Muscle of leg (tissue), 11 donors: ENCODE results near the gene STK32C. TPM values are rescaled to one million over a fixed set of nuclear protein-coding genes. Genes with fewer than 3 reads are reported as not detected.
"Not testable (repeated sequence)": the region's sequence is repeated elsewhere in the genome, so short reads cannot be mapped to it uniquely, and the experiment has no call there.

Experiments
- DNase-seq: peaks from one replicate; pipeline ENCODE4 v3.0.0; 2013
- H3K27ac ChIP-seq: one replicate; pipeline ENCODE4 v1.5.1; 2013; ENCODE audit warnings: mild to moderate bottlenecking, low read length, control low read depth
- H3K27me3 ChIP-seq: one replicate; pipeline ENCODE4 v1.6.1; 2013; ENCODE audit warnings: low read length; ENCODE audit not compliant: control insufficient read depth, insufficient read depth
- H3K36me3 ChIP-seq: one replicate; pipeline ENCODE4 v1.6.1; 2013; ENCODE audit warnings: low read length; ENCODE audit not compliant: control insufficient read depth, insufficient read depth
- H3K4me1 ChIP-seq: one replicate; pipeline ENCODE4 v1.6.1; 2013; ENCODE audit warnings: low read length; ENCODE audit not compliant: control insufficient read depth, insufficient read depth
- H3K4me3 ChIP-seq: one replicate; pipeline ENCODE4 v1.5.1; 2013; ENCODE audit warnings: low read length, control low read depth
- H3K9me3 ChIP-seq: replicated peaks from 2 replicates; pipeline ENCODE4 v1.6.1; 2013; ENCODE audit warnings: low read depth, low read length; ENCODE audit not compliant: control insufficient read depth
- WGBS: methylation state at CpG from one replicate; pipeline ENCODE4 v1.1.5; 2013; ENCODE audit warnings: missing lambda C conversion rate; ENCODE audit not compliant: insufficient coverage; 5-methylcytosine and 5-hydroxymethylcytosine counted together
- polyA plus RNA-seq, 8 donors: library from polyadenylated mRNA; unstranded; fragments of 120-200 nt; gene quantifications; one replicate each; pipeline versions ENCODE4 v1.2.1 to v1.2.3, GENCODE V29; 2013; ENCODE audit warnings: inconsistent platforms in 1 of 8, low replicate concordance in 1 of 8; ENCODE audit not compliant: insufficient read length in 8 of 8, insufficient read depth in 1 of 8
- total RNA-seq: library from RNA; stranded (reverse); fragments of 120-200 nt; gene quantifications from one replicate; pipeline ENCODE4 v1.2.4, GENCODE V29; 2013

The STK32C gene
- total and polyA plus RNA-seq, 9 donors, result 9.4 to 14.7 (median 12.0) TPM

DNA sequence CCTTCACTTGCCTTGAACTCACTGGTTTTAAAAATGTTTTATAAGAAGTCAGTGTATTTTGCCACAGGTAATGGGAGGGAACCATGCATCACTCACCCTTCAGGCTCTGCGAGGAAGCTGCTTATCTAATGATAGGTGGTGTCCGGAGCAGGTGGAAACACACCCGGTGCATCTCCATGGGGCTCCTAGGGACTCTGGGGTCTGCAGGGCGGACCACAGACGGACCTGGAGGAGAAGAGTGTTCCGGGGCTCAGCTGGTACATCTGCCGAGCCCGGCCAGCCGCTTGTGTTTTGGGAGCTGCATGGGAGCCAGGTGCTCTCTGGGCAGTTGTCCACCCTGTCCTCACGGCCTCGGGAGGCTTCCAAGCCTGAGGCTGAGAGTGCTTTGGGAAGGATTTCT is 31.5 kb upstream of the STK32C start:
- Histone ChIP-seq H3K4me3 (no peak overlapping the region), H3K36me3 (peaks cover 15% of the 10 kb centered on the region), H3K27ac (no peak overlapping the region), H3K27me3 (no peaks in the 10 kb centered on the region), H3K9me3 (no peaks in the 10 kb centered on the region), H3K4me1 (peaks cover 3% of the 10 kb centered on the region)
- DNase-seq, result no peak
- WGBS, result 91% methylated on average over 10 of the region's 11 CpGs

DNA sequence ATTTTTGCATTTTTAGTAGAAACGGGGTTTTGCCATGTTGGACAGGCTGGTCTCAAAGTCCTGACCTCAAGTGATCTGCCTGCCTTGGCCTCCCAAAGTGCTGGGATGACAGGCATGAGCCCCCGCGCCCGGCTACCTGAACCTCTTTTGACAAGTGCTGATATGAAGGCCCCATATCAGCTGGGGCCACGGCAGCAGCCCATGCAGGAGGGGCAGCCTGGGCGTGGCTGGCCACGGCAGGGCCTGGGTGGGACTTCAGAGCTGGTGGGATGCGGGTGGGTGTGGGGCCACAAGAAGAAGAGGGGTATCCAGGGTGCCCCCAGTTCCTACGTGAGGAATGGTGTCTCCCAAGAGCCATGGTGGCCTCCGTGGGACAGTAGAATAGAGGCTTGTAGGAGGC is 31.1 kb upstream of the STK32C start:
- H3K4me3 ChIP-seq, result no peak overlapping the region
- H3K9me3 ChIP-seq, result no peaks in the 10 kb centered on the region
- no peaks in the 10 kb centered on the region for H3K27me3 ChIP-seq
- 89% methylated on average over 10 of the region's 10 CpGs for WGBS
- H3K4me1 ChIP-seq, result peaks cover 3% of the 10 kb centered on the region
- no peak overlapping the region for H3K27ac ChIP-seq
- H3K36me3 ChIP-seq, result peaks cover 17% of the 10 kb centered on the region
- DNase-seq, result no peak

DNA sequence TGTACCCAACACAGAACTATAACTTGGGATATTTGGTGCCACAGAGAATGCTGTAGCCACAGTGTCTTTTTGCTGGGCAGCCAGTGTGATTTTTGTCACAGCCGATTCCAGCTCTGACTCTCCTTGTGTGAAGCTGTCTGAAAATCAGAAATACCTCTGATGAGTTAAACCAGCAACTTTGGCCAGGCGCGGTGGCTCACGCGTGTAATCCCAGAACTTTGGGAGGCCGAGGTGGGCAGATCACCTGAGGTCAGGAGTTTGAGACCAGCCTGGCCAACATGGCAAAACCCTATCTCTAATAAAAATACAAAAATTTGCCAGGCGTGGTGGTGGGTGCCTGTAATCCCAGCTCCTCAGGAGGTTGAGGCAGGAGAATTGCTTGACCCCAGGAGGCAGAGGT is 30.1 kb upstream of the STK32C start:
- not testable (repeated sequence) for H3K27ac ChIP-seq, H3K27me3 ChIP-seq, H3K9me3 ChIP-seq, H3K4me3 ChIP-seq, H3K4me1 ChIP-seq, DNase-seq
- peaks cover 19% of the 10 kb centered on the region for H3K36me3 ChIP-seq
- 97% methylated on average over 4 of the region's 7 CpGs for WGBS

DNA sequence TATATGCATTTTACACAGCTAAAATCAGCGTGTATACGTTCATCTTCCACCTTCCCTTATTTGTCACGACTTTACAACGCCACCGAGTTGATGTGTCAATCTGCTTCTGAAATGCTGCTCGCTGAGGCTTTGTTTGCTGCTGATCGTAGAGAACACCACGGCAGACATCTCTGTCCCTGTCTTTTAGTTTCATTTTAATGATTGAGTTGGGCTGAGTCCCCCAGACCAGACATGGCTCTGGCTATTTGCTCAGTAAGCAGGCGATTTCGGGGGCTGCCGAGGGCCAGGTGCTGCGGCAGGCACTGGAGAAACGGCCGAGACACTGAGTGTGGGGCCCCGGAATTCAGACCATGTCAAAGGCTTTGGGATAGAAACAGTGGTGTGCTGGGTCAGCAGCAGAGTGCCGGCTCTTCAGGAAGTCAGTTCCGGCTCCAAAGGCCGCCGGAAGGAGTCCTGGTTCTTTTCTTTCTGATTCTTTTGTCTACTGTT is 29.2 kb upstream of the STK32C start:
- DNase-seq, result no peak
- Histone ChIP-seq H3K36me3 (peaks cover 19% of the 10 kb centered on the region), H3K27me3 (no peaks in the 10 kb centered on the region), H3K9me3 (no peaks in the 10 kb centered on the region), H3K4me1 (peaks cover 11% of the 10 kb centered on the region), H3K27ac (peak overlapping the region; percentile 74), H3K4me3 (peak overlapping the region; percentile 28)
- WGBS, result 63% methylated on average over 15 of the region's 19 CpGs

DNA sequence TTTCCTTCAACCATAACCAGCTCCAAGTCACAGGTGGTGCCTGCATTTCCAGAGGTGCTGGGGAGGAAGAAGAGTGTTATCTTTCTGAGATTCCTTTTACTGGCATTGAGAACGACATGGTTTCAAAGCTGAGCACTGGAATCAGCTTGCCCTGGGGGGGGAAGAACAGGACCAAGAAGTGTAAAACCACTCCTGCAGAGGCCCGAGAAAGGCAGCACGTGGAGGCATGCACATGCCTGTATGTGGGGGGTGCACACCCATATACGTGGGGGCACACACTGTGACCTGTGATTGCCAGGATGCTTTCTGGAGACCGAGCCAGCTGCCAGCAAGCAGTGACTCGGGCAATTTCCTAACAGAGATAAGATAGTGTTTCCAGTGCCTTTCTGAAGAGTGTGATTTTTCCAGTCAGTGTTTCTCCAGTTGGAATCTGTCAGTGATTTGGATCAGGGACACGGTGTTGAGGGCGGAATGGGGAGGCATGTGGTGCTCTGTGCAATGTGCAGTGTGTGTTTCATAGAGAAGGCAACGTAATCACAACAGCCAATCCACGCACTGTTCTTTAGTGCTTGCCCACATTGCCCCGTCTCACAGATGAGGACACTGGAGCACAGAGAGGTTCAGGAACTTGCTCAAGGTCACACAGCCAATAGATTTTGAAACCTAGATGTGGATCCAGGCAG is 28.5 kb upstream of the STK32C start:
- no peak overlapping the region for H3K4me3 ChIP-seq
- no peaks in the 10 kb centered on the region for H3K9me3 ChIP-seq
- peaks cover 12% of the 10 kb centered on the region for H3K4me1 ChIP-seq
- DNase-seq, result no peak
- peaks cover 17% of the 10 kb centered on the region for H3K36me3 ChIP-seq
- no peaks in the 10 kb centered on the region for H3K27me3 ChIP-seq
- H3K27ac ChIP-seq, result no peak overlapping the region
- WGBS, result 69% methylated on average over 8 of the region's 11 CpGs

DNA sequence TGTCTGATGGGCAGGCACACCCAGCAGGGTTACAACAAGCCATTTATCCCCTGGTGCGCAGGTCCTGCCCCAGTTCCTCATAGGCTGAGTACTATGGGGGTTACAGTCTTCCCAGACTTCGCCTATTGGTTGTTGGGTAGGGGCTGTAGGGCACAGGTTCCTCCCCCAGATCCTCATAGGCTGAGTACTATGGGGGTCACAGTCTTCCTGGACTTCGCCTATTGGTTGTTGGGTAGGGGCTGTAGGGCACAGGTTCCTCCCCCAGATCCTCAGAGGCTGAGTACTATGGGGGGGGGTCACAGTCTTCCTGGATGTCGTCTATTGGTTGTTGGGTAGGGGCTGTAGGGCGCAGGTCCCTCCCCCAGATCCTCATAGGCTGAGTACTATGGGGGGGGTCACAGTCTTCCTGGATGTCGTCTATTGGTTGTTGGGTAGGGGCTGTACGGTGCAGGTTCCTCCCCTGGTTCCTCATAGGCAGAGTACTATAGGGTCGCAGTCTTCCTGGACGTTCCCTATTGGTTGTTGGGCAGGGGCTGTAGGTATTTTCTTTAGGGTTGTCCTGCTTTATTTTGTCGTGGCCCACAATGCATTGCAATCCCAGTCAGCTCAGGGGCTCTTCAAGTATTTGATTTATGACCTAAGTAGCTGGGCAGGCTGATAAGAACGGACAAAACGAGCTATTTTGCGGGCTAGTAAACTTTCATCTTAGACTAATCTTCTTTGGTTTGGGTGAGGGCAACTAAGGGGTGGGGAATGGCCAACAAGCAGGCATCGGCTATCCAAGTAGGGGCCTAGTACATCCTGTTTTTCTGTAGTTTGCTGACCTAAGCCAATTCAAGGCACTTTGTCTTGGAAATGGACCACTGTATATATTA is 27.7 kb upstream of the STK32C start:
- Histone ChIP-seq H3K4me3 (no peak overlapping the region), H3K27ac (no peak overlapping the region), H3K27me3 (no peaks in the 10 kb centered on the region), H3K9me3 (no peaks in the 10 kb centered on the region), H3K4me1 (peaks cover 19% of the 10 kb centered on the region), H3K36me3 (peaks cover 16% of the 10 kb centered on the region)
- 59% methylated on average over 5 of the region's 14 CpGs for WGBS
- peak; percentile 71 for DNase-seq

DNA sequence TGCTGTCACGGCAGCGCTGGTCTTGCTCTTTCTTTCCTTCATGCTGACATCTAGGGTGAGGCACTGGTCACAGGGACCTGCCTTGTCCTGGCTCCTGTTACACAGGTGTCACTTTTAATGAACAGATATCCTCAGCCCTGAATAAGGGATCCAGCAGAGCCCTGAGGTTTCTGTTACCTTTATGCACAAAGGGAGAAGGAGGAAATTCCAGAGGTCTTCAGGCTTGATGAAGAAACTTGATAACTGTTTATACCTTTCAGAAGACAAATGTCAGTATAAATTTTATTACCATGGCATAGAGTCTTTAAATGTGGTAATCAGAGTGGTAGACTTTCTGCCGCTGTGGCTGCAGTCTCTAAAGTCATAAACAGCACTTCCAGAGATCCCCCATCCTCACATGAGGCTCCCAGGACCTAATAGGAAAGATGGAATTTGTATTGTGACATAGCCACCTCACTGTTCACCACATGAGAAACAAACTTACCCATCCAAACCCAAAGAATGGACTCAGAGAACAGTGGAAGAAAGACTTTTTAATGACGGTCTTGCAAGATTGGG is 27.0 kb upstream of the STK32C start:
- Histone ChIP-seq H3K4me3 (no peak overlapping the region), H3K27ac (no peak overlapping the region), H3K9me3 (no peaks in the 10 kb centered on the region), H3K27me3 (no peaks in the 10 kb centered on the region), H3K36me3 (peaks cover 14% of the 10 kb centered on the region), H3K4me1 (peaks cover 25% of the 10 kb centered on the region)
- WGBS, result 88% methylated on average over 1 of the region's 4 CpGs
- no peak for DNase-seq

DNA sequence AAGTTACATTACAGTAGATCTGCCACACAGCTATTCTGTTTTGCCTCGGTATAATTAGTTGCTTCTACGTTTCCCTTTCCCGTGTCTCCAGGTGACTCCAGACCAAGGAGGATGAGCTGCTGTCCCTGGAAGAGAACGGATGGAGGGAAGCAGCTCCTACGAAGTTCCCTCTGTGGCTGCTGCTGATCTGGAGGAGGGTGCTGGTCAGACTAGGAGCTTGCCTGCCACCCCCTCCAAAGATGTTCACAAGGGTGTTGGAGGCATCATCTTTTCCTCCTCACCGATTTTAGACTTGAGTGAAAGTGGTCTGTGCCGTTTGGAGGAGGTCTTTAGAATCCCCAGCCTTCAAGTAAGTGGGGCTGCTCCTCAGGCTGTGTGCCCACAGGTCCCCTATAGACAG is 25.6 kb upstream of the STK32C start:
- 76% methylated on average over 3 of the region's 7 CpGs for WGBS
- H3K9me3 ChIP-seq, result no peaks in the 10 kb centered on the region
- no peak overlapping the region for H3K4me3 ChIP-seq
- H3K27me3 ChIP-seq, result no peaks in the 10 kb centered on the region
- H3K4me1 ChIP-seq, result peaks cover 26% of the 10 kb centered on the region
- peaks cover 8% of the 10 kb centered on the region for H3K36me3 ChIP-seq
- H3K27ac ChIP-seq, result no peak overlapping the region
- DNase-seq, result no peak

DNA sequence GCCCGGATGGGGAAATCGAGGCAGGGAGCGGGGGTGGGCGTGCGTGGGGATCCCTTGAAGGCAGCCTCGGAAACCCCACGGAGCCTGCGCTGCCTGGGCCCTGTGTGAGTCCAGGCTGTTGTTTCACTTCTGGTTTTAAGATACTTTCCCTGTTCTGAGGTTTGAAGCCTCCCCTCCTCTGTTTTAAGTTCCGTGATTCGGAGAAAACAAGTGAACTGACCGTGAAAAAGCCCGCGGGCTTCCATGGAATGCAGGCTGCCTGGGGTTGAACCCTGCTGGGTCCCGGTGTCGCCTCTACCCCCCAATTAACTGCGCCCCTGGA is 24.6 kb upstream of the STK32C start:
- Histone ChIP-seq H3K4me3 (peak overlapping the region; percentile 92), H3K4me1 (peaks cover 26% of the 10 kb centered on the region), H3K9me3 (no peaks in the 10 kb centered on the region), H3K27me3 (no peaks in the 10 kb centered on the region), H3K36me3 (peaks cover 5% of the 10 kb centered on the region), H3K27ac (peak overlapping the region; percentile 23)
- peak; percentile 53 for DNase-seq
- 0% methylated on average over 3 of the region's 16 CpGs for WGBS
